Liver (tissue), 9 donors: Measurements from ENCODE around the gene FARP1. TPM values are rescaled to one million over a fixed set of nuclear protein-coding genes. Genes with fewer than 3 reads are reported as not detected.

Experiments
- DNase-seq: peaks from one replicate; pipeline ENCODE4 v3.0.0-alpha.2; 2017; ENCODE audit warnings: low spot score
- H3K27ac ChIP-seq, 2 donors: one replicate each; pipeline ENCODE4 v1.7.0; 2013; ENCODE audit warnings: inconsistent platforms in 2 of 2, low read length in 2 of 2, control low read depth in 1 of 2, low read depth in 1 of 2, mild to moderate bottlenecking in 1 of 2
- H3K27me3 ChIP-seq, 4 donors: one replicate each; pipeline versions ENCODE4 v1.6.1 to v1.7.0; 2013; ENCODE audit warnings: low read length in 3 of 4, inconsistent platforms in 1 of 4, mild to moderate bottlenecking in 1 of 4, moderate library complexity in 1 of 4; ENCODE audit not compliant: control insufficient read depth in 4 of 4, insufficient read depth in 4 of 4
- H3K36me3 ChIP-seq, 4 donors: one replicate each; pipeline versions ENCODE4 v1.6.1 to v1.7.0; 2013; ENCODE audit warnings: low read length in 3 of 4, mild to moderate bottlenecking in 3 of 4, low read depth in 1 of 4, moderate library complexity in 1 of 4; ENCODE audit not compliant: control insufficient read depth in 4 of 4, insufficient read depth in 3 of 4
- H3K4me1 ChIP-seq, 4 donors: one replicate each; pipeline versions ENCODE4 v1.6.1 to v1.7.0; 2013; ENCODE audit warnings: low read length in 3 of 4, mild to moderate bottlenecking in 3 of 4, moderate library complexity in 1 of 4; ENCODE audit not compliant: control insufficient read depth in 4 of 4, insufficient read depth in 4 of 4
- H3K4me3 ChIP-seq, 3 donors: one replicate each; pipeline versions ENCODE4 v1.6.1 to v1.7.0; 2013; ENCODE audit warnings: low read length in 3 of 3, control low read depth in 1 of 3, low read depth in 1 of 3, mild to moderate bottlenecking in 1 of 3
- H3K9ac ChIP-seq, 2 donors: one replicate each; pipeline ENCODE4 v1.7.0; 2013; ENCODE audit warnings: low read length in 2 of 2, mild to moderate bottlenecking in 2 of 2, moderate library complexity in 2 of 2, control low read depth in 1 of 2, low read depth in 1 of 2
- H3K9me3 ChIP-seq, 4 donors: one replicate each; pipeline versions ENCODE4 v1.6.1 to v1.7.0; 2013; ENCODE audit warnings: low read length in 3 of 4; ENCODE audit not compliant: control insufficient read depth in 4 of 4
- ATF3 ChIP-seq: IDR thresholded peaks from 2 replicates; pipeline ENCODE4 v1.6.1; 2016; ENCODE audit warnings: antibody characterized with exemption
- FOXA1 ChIP-seq: IDR thresholded peaks from 2 replicates; pipeline ENCODE4 v1.6.1; 2016; ENCODE audit warnings: antibody characterized with exemption
- FOXA2 ChIP-seq: IDR thresholded peaks from 2 replicates; pipeline ENCODE4 v1.6.1; 2016; ENCODE audit warnings: antibody characterized with exemption
- GABPA ChIP-seq, 2 donors: IDR thresholded peaks in 1 of 2; conservative IDR thresholded peaks in 1 of 2; 2 replicates each; pipeline ENCODE4 v1.6.1; 2016; ENCODE audit warnings: antibody characterized with exemption in 2 of 2, mild to moderate bottlenecking in 1 of 2, moderate library complexity in 1 of 2
- HNF4A ChIP-seq, 2 donors: conservative IDR thresholded peaks; 2 replicates each; pipeline ENCODE4 v1.6.1; 2016; ENCODE audit warnings: antibody characterized with exemption in 2 of 2, mild to moderate bottlenecking in 2 of 2
- HNF4G ChIP-seq: IDR thresholded peaks from 2 replicates; pipeline ENCODE4 v1.6.1; 2016; ENCODE audit warnings: antibody characterized with exemption
- JUND ChIP-seq, 2 donors: IDR thresholded peaks; 2 replicates each; pipeline ENCODE4 v1.6.1; 2016; ENCODE audit warnings: antibody characterized with exemption in 2 of 2
- MAX ChIP-seq: IDR thresholded peaks from 2 replicates; pipeline ENCODE4 v1.6.1; 2016; ENCODE audit warnings: antibody characterized with exemption
- NR2F2 ChIP-seq: IDR thresholded peaks from 2 replicates; pipeline ENCODE4 v1.6.1; 2016; ENCODE audit warnings: antibody characterized with exemption
- RAD21 ChIP-seq, 2 donors: IDR thresholded peaks; 2 replicates each; pipeline ENCODE4 v1.6.1; 2016; ENCODE audit warnings: antibody characterized with exemption in 2 of 2, mild to moderate bottlenecking in 2 of 2
- REST ChIP-seq: IDR thresholded peaks from 2 replicates; pipeline ENCODE4 v1.6.1; 2016; ENCODE audit warnings: antibody characterized with exemption, mild to moderate bottlenecking
- RXRA ChIP-seq, 2 donors: IDR thresholded peaks; 2 replicates each; pipeline ENCODE4 v1.6.1; 2017 to 2018; ENCODE audit warnings: antibody characterized with exemption in 2 of 2, mild to moderate bottlenecking in 1 of 2
- SP1 ChIP-seq: IDR thresholded peaks from 2 replicates; pipeline ENCODE4 v1.6.1; 2018; ENCODE audit warnings: antibody characterized with exemption, mild to moderate bottlenecking
- TAF1 ChIP-seq: conservative IDR thresholded peaks from 2 replicates; pipeline ENCODE4 v1.6.1; 2016; ENCODE audit warnings: antibody characterized with exemption, mild to moderate bottlenecking
- YY1 ChIP-seq: IDR thresholded peaks from 2 replicates; pipeline ENCODE4 v1.6.1; 2016; ENCODE audit warnings: antibody characterized with exemption, mild to moderate bottlenecking
- ZBTB33 ChIP-seq: IDR thresholded peaks from 2 replicates; pipeline ENCODE4 v1.6.1; 2016; ENCODE audit warnings: antibody characterized with exemption
- WGBS: extraction: QIAGEN DNeasy Blood & Tissue Kit; methylation state at CpG from one replicate; pipeline ENCODE4 v1.1.7; 2013; 5-methylcytosine and 5-hydroxymethylcytosine counted together
- polyA plus RNA-seq, 2 donors: library from polyadenylated mRNA; stranded (reverse) in 1 of 2; unstranded in 1 of 2; fragments of 200-250 nt in 1 of 2; fragments of >200 nt in 1 of 2; fragmentation: Nextera tagmentation in 1 of 2; extraction: Ambion mirVana in 1 of 2; gene quantifications; one replicate each; pipeline versions ENCODE4 v1.2.1 to v1.2.3, GENCODE V29; 2013 to 2015
- total RNA-seq, 2 donors: library from RNA; depleted of rRNA; stranded (reverse); fragments of >200 nt; gene quantifications; one replicate each; pipeline ENCODE4 v1.2.3, GENCODE V29; 2014
- donor health status: healthy.
- donor health status: healthy.
- donor health status: healthy.
- donor health status: healthy.
- donor health status: healthy.

The FARP1 gene
- total and polyA plus RNA-seq, 4 donors: 28.4 to 62.6 (median 39.8) TPM

GRCh38 chr13:98377635-98378378 is 234.9 kb downstream of the FARP1 start:
- Histone ChIP-seq H3K36me3 (peaks cover 0 to 18% (median 10%) of the 10 kb centered on the region in 4 donors), H3K9ac (no peak overlapping the region), H3K4me1 (no peaks in the 10 kb centered on the region), H3K4me3 (no peak overlapping the region), H3K9me3 (no peaks in the 10 kb centered on the region), H3K27ac (no peak overlapping the region), H3K27me3 (no peaks in the 10 kb centered on the region)
- DNase-seq: no peak
- no peak for TF ChIP-seq SP1
- 82% methylated on average over 13 of the region's 13 CpGs for WGBS

GRCh38 chr13:98384739-98385138 is 241.8 kb downstream of the FARP1 start:
- Histone ChIP-seq H3K9ac (no peak overlapping the region), H3K9me3 (no peaks in the 10 kb centered on the region), H3K4me3 (no peak overlapping the region), H3K36me3 (peaks cover 0 to 41% (median 35%) of the 10 kb centered on the region in 4 donors), H3K27ac (no peak overlapping the region), H3K27me3 (no peaks in the 10 kb centered on the region), H3K4me1 (peaks cover 0 to 2% (median 0%) of the 10 kb centered on the region in 4 donors)
- no peak for DNase-seq
- WGBS: 75% methylated on average over 5 of the region's 5 CpGs
- TF ChIP-seq HNF4A (conservative IDR thresholded peaks at IDR 0.05): no peak
- no peak for TF ChIP-seq RAD21 (IDR thresholded peaks at IDR 0.05)
- TF ChIP-seq REST: no peak
- no peak for TF ChIP-seq HNF4G
- TF ChIP-seq SP1: no peak
- TF ChIP-seq YY1: no peak
- no peak for TF ChIP-seq MAX
- TF ChIP-seq NR2F2: no peak
- TF ChIP-seq FOXA1: no peak
- TF ChIP-seq JUND (IDR thresholded peaks at IDR 0.05): no peak
- no peak for TF ChIP-seq RXRA (IDR thresholded peaks at IDR 0.05)
- no peak for TF ChIP-seq TAF1

- no peak for DNase-seq
- Histone ChIP-seq H3K9ac (no peak overlapping the region), H3K4me1 (peaks cover 0 to 2% (median 0%) of the 10 kb centered on the region in 4 donors), H3K36me3 (peaks cover 3 to 49% (median 43%) of the 10 kb centered on the region in 4 donors), H3K27ac (no peak overlapping the region), H3K9me3 (no peaks in the 10 kb centered on the region), H3K27me3 (no peaks in the 10 kb centered on the region), H3K4me3 (no peak overlapping the region)
- TF ChIP-seq FOXA2: no peak
- TF ChIP-seq ATF3: no peak
- no peak for TF ChIP-seq SP1
- TF ChIP-seq JUND (IDR thresholded peaks at IDR 0.05): no peak
- no peak for TF ChIP-seq GABPA (IDR thresholded peaks at IDR 0.05 in 1 of 2, conservative IDR thresholded peaks at IDR 0.05 in 1 of 2)
- TF ChIP-seq REST: no peak
- TF ChIP-seq ZBTB33: no peak
- 92% methylated on average over 10 of the region's 10 CpGs for WGBS
Observed at GRCh38 chr13:98385606-98386005, 242.7 kb downstream of the FARP1 start.
